H9 (cell line): ENCODE measurements around the gene DSCAM. TPM values are rescaled to one million over a fixed set of nuclear protein-coding genes. Genes with fewer than 3 reads are reported as not detected.

Experiments used
- DNase-seq: peaks from one replicate; pipeline ENCODE4 v3.0.0-alpha.2; 2017
- H2AFZ ChIP-seq: one replicate; pipeline ENCODE4 v1.6.1; 2013; ENCODE audit warnings: mild to moderate bottlenecking, low read length, control low read depth, moderate library complexity
- H2AK5ac ChIP-seq: 2 replicates; pipeline ENCODE4 v1.6.1; 2013; ENCODE audit warnings: low read length, control low read depth, mixed read lengths; ENCODE audit not compliant: insufficient read length
- H2BK120ac ChIP-seq: one replicate; pipeline ENCODE4 v1.6.1; 2013; ENCODE audit warnings: low read depth, mild to moderate bottlenecking, low read length, control low read depth, inconsistent platforms; ENCODE audit not compliant: poor library complexity, severe bottlenecking
- H2BK12ac ChIP-seq: 2 replicates; pipeline ENCODE4 v1.6.1; 2013; ENCODE audit warnings: low read length, control low read depth, mixed read lengths, low read depth; ENCODE audit not compliant: insufficient read length
- H2BK15ac ChIP-seq: 2 replicates; pipeline ENCODE4 v1.6.1; 2013; ENCODE audit warnings: low read depth, low read length, control low read depth
- H2BK20ac ChIP-seq: one replicate; pipeline ENCODE4 v1.6.1; 2013; ENCODE audit warnings: low read depth, mild to moderate bottlenecking, low read length, control low read depth, inconsistent platforms; ENCODE audit not compliant: poor library complexity, severe bottlenecking
- H2BK5ac ChIP-seq: 2 replicates; pipeline ENCODE4 v1.6.1; 2013; ENCODE audit warnings: low read length, control low read depth, mixed read lengths; ENCODE audit not compliant: insufficient read length
- H3K14ac ChIP-seq: 2 replicates; pipeline ENCODE4 v1.6.1; 2013; ENCODE audit warnings: low read length, control low read depth; ENCODE audit not compliant: insufficient read depth
- H3K18ac ChIP-seq: 2 replicates; pipeline ENCODE4 v1.6.1; 2013; ENCODE audit warnings: low read depth, mild to moderate bottlenecking, mixed read lengths, low read length, control low read depth; ENCODE audit not compliant: insufficient read length
- H3K23ac ChIP-seq: 2 replicates; pipeline ENCODE4 v1.6.1; 2013; ENCODE audit warnings: low read length, control low read depth, mixed read lengths, low read depth; ENCODE audit not compliant: insufficient read length
- H3K23me2 ChIP-seq: 2 replicates; pipeline ENCODE4 v1.6.1; 2013; ENCODE audit warnings: low read depth, mild to moderate bottlenecking, mixed read lengths, low read length, control low read depth; ENCODE audit not compliant: insufficient read length, poor library complexity, severe bottlenecking
- H3K27ac ChIP-seq: 2 replicates; pipeline ENCODE4 v1.5.1; 2013; ENCODE audit warnings: low read length, control low read depth, mixed read lengths, low read depth; ENCODE audit not compliant: insufficient read length
- H3K27me3 ChIP-seq: 2 replicates; pipeline ENCODE4 v1.6.1; 2013; ENCODE audit warnings: low read length, control low read depth, inconsistent platforms; ENCODE audit not compliant: insufficient read depth
- H3K4ac ChIP-seq: 2 replicates; pipeline ENCODE4 v1.6.1; 2013; ENCODE audit warnings: low read depth, mild to moderate bottlenecking, control low read depth, inconsistent platforms, low read length, moderate library complexity
- H3K4me1 ChIP-seq: 2 replicates; pipeline ENCODE4 v1.6.1; 2013; ENCODE audit warnings: low read length, control low read depth, inconsistent platforms; ENCODE audit not compliant: insufficient read depth
- H3K4me2 ChIP-seq: 2 replicates; pipeline ENCODE4 v1.6.1; 2013; ENCODE audit warnings: low read length, control low read depth, mixed read lengths; ENCODE audit not compliant: insufficient read length, insufficient read depth
- H3K56ac ChIP-seq: 2 replicates; pipeline ENCODE4 v1.6.1; 2013; ENCODE audit warnings: low read depth, mild to moderate bottlenecking, mixed read lengths, low read length, control low read depth; ENCODE audit not compliant: insufficient read length
- H3K79me1 ChIP-seq: 2 replicates; pipeline ENCODE4 v1.6.1; 2013; ENCODE audit warnings: low read depth, mild to moderate bottlenecking, moderate library complexity, low read length, control low read depth, inconsistent platforms; ENCODE audit not compliant: insufficient read depth, poor library complexity, severe bottlenecking
- H3K79me2 ChIP-seq: 2 replicates; pipeline ENCODE4 v1.6.1; 2013; ENCODE audit warnings: low read length, control low read depth, inconsistent platforms; ENCODE audit not compliant: insufficient read depth
- H3K9ac ChIP-seq: 2 replicates; pipeline ENCODE4 v1.6.1; 2013; ENCODE audit warnings: low read length, control low read depth, mixed read lengths; ENCODE audit not compliant: insufficient read length; ENCODE audit errors: extremely low read depth
- H3K9me3 ChIP-seq: one replicate; pipeline ENCODE4 v1.6.1; 2013; ENCODE audit warnings: low read depth, low read length, inconsistent platforms; ENCODE audit not compliant: control insufficient read depth
- H3T11ph ChIP-seq: one replicate; pipeline ENCODE4 v1.6.1; 2013; ENCODE audit warnings: mild to moderate bottlenecking, low read length, control low read depth, inconsistent platforms
- H4K20me1 ChIP-seq: one replicate; pipeline ENCODE4 v1.6.1; 2013; ENCODE audit not compliant: control insufficient read depth, insufficient read length, insufficient read depth
- H4K5ac ChIP-seq: 2 replicates; pipeline ENCODE4 v1.6.1; 2013; ENCODE audit warnings: low read depth, mild to moderate bottlenecking, mixed read lengths, low read length, control low read depth; ENCODE audit not compliant: insufficient read length
- H4K8ac ChIP-seq: replicated peaks from 2 replicates; pipeline ENCODE4 v1.6.1; 2013; ENCODE audit warnings: low read length, control low read depth, mixed read lengths, low read depth; ENCODE audit not compliant: insufficient read length
- H4K91ac ChIP-seq: 2 replicates; pipeline ENCODE4 v1.6.1; 2013; ENCODE audit warnings: low read depth, mild to moderate bottlenecking, moderate library complexity, mixed read lengths, low read length, control low read depth; ENCODE audit not compliant: insufficient read length
- H3K27ac Mint-ChIP-seq, 3 experiments: 2 replicates in 2 of 3; 3 replicates in 1 of 3; pipeline ENCODE4 v1.8.0; 2020 to 2021; ENCODE audit warnings: mixed read lengths in 3 of 3, mild to moderate bottlenecking in 1 of 3, moderate library complexity in 1 of 3
- H3K27me3 Mint-ChIP-seq: 2 replicates; pipeline ENCODE4 v1.8.0; 2021; ENCODE audit warnings: low read depth, mild to moderate bottlenecking, moderate library complexity, mixed read lengths
- H3K36me3 Mint-ChIP-seq, 3 experiments: 2 replicates in 2 of 3; 3 replicates in 1 of 3; pipeline ENCODE4 v1.8.0; 2020 to 2021; ENCODE audit warnings: low read depth in 3 of 3, mixed read lengths in 3 of 3; ENCODE audit not compliant: insufficient read depth in 1 of 3
- H3K4me1 Mint-ChIP-seq, 2 experiments: 2 replicates each; pipeline ENCODE4 v1.8.0; 2020; ENCODE audit warnings: mixed read lengths in 2 of 2
- H3K4me3 Mint-ChIP-seq, 2 experiments: 2 replicates in 1 of 2; 3 replicates in 1 of 2; pipeline ENCODE4 v1.8.0; 2020 to 2021; ENCODE audit warnings: mild to moderate bottlenecking in 2 of 2, mixed read lengths in 2 of 2, moderate library complexity in 1 of 2
- H3K9me3 Mint-ChIP-seq, 2 experiments: 2 replicates in 1 of 2; 3 replicates in 1 of 2; pipeline ENCODE4 v1.8.0; 2020; ENCODE audit warnings: mild to moderate bottlenecking in 2 of 2, mixed read lengths in 2 of 2, moderate library complexity in 1 of 2
- WGBS: extraction: QIAGEN DNeasy Blood & Tissue Kit; methylation state at CpG from one replicate; pipeline ENCODE4 v1.1.7; 2013; ENCODE audit warnings: missing lambda C conversion rate, low lambda C conversion rate, mixed read lengths; ENCODE audit not compliant: insufficient read length; ENCODE audit errors: extremely low coverage; 5-methylcytosine and 5-hydroxymethylcytosine counted together
- total RNA-seq: library from RNA; stranded (reverse); gene quantifications from 2 replicates; pipeline ENCODE4 v1.2.1, GENCODE V29; 2021
- TF ChIP-seq, protein P1 (sequence below): fragments of 200-600 bp; sonication (generic); conservative IDR thresholded peaks from 3 replicates; pipeline ENCODE4 v1.8.0; 2021; ENCODE audit warnings: antibody characterized with exemption, mild to moderate bottlenecking

Gene DSCAM
- total RNA-seq, 1 experiment from 2014 or later = 0.17 TPM

DNA sequence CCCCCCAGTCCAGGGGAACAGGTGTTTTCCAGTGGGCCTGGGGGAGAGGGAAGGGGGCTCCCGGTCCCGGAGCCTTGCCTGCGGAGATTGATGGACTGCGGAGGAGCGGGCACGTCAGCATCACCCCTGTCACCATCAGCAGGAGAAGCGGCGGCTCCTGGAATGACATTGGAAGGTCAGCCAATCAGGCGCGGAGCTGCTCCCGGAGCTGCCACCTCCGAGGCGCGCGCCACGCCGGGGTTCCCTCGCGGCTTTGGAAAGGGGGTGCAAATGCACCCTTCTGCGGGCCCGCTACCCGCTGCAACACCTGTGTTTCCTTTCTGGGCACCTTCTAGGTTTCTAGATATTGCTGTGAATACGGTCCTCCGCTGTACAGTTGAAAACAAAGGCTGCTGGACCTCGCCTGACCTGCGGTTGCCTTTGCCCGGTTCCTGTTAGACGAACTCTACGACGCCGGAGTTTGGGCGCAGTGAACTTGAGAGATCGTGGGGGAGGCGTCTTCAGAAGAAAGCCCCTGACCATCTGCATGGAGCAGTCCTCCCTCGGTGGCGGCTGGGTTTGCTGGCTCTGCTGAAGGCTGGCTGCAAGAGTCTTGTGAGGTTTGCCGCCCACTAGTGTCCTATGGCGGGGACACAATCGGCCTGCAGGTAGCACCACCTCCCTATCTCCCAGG, 5.3 kb downstream of the DSCAM start:
- Histone ChIP-seq H2AK5ac (no peak overlapping the region), H3K23ac (no peak overlapping the region), H4K8ac (no peak overlapping the region), H2AFZ (no peak overlapping the region), H3K56ac (no peak overlapping the region), H2BK120ac (no peak overlapping the region), H3K14ac (no peak overlapping the region), H2BK5ac (no peak overlapping the region), H2BK20ac (no peak overlapping the region), H3K27me3 (peaks cover 5% of the 10 kb centered on the region; the same call in 1 of the 2 replicates), H3K23me2 (peaks cover 6% of the 10 kb centered on the region), H4K5ac (no peak overlapping the region), H3K27ac (no peak overlapping the region), H3K9ac (no peak overlapping the region), H3K79me2 (no peaks in the 10 kb centered on the region), H3K18ac (no peak overlapping the region), H3K79me1 (no peaks in the 10 kb centered on the region), H3K9me3 (no peaks in the 10 kb centered on the region), H4K20me1 (no peaks in the 10 kb centered on the region), H2BK12ac (no peak overlapping the region), H3K4ac (no peak overlapping the region), H2BK15ac (no peak overlapping the region), H3K4me2 (peak overlapping the region; percentile 60), H3K4me1 (no peaks in the 10 kb centered on the region), H4K91ac (no peak overlapping the region), H3T11ph (no peak overlapping the region)
- peak; percentile 81 for DNase-seq
- WGBS = no CpG with 5 or more reads among the region's 39 CpGs
- Mint-ChIP-seq H3K4me1 (peaks cover 11 to 15% of the 10 kb centered on the region in 2 experiments), H3K27me3 (peaks cover 63% of the 10 kb centered on the region), H3K36me3 (no peaks in the 10 kb centered on the region), H3K4me3 (peak overlapping the region; percentile 72 to 85), H3K9me3 (no peaks in the 10 kb centered on the region), H3K27ac (no peak overlapping the region)
- TF ChIP-seq, protein P1, sequence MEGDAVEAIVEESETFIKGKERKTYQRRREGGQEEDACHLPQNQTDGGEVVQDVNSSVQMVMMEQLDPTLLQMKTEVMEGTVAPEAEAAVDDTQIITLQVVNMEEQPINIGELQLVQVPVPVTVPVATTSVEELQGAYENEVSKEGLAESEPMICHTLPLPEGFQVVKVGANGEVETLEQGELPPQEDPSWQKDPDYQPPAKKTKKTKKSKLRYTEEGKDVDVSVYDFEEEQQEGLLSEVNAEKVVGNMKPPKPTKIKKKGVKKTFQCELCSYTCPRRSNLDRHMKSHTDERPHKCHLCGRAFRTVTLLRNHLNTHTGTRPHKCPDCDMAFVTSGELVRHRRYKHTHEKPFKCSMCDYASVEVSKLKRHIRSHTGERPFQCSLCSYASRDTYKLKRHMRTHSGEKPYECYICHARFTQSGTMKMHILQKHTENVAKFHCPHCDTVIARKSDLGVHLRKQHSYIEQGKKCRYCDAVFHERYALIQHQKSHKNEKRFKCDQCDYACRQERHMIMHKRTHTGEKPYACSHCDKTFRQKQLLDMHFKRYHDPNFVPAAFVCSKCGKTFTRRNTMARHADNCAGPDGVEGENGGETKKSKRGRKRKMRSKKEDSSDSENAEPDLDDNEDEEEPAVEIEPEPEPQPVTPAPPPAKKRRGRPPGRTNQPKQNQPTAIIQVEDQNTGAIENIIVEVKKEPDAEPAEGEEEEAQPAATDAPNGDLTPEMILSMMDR = peak; percentile 72
